PC-3 (cell line): ENCODE measurements around the gene CEP76.

Experiments used
- CTCF ChIP-seq: fragments of 300-600 bp; sonication (generic); conservative IDR thresholded peaks from 2 replicates; pipeline ENCODE4 v1.5.1; 2017; ENCODE audit warnings: antibody characterized with exemption, low read depth, mild to moderate bottlenecking, low read length
- EZH2 ChIP-seq: fragments of 300-600 bp; sonication (generic); IDR thresholded peaks from one replicate; pipeline ENCODE4 v1.6.1; 2017; ENCODE audit warnings: antibody characterized with exemption, mild to moderate bottlenecking, low read length; ENCODE audit not compliant: unreplicated experiment

GRCh38 chr18:12703096-12703567 is 609 bp upstream of the CEP76 start:
- TF ChIP-seq CTCF (no peak), EZH2 (no peak)
